ENCODE data around the gene SCGN. TPM values are rescaled to one million over a fixed set of nuclear protein-coding genes. Genes with fewer than 3 reads are reported as not detected.
A peak's percentile ranks its signal among the peaks of the same experiment; 100 is the strongest.

The SCGN gene
- total and polyA plus RNA-seq, 2 of the 13 experiments (the other 11 are each of a cell fraction or from before 2014, with no cell fraction given), result 2.9 to 29.0 TPM

DNA sequence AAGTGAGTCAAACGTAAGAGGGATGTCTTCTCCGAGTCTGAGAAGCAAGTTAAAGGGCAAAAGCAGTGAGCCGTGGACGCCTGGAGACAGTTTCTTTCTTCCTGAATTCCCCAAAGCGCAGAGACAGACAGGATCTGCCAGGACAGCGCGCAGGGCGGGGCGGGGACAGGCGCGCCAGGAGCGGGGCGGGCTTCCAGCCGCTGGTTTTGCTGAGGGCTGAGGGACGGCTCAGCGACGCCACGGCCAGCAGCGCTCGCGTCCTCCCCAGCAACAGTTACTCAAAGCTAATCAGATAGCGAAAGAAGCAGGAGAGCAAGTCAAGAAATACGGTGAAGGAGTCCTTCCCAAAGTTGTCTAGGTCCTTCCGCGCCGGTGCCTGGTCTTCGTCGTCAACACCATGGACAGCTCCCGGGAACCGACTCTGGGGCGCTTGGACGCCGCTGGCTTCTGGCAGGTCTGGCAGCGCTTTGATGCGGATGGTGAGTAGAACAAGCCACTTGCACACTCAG lies at the start of gene SCGN (continued):
- TF ChIP-seq, protein P1, sequence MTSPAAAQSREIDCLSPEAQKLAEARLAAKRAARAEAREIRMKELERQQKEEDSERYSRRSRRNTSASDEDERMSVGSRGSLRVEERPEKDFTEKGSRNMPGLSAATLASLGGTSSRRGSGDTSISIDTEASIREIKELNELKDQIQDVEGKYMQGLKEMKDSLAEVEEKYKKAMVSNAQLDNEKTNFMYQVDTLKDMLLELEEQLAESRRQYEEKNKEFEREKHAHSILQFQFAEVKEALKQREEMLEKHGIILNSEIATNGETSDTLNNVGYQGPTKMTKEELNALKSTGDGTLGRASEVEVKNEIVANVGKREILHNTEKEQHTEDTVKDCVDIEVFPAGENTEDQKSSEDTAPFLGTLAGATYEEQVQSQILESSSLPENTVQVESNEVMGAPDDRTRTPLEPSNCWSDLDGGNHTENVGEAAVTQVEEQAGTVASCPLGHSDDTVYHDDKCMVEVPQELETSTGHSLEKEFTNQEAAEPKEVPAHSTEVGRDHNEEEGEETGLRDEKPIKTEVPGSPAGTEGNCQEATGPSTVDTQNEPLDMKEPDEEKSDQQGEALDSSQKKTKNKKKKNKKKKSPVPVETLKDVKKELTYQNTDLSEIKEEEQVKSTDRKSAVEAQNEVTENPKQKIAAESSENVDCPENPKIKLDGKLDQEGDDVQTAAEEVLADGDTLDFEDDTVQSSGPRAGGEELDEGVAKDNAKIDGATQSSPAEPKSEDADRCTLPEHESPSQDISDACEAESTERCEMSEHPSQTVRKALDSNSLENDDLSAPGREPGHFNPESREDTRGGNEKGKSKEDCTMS (CRISPR knock-in tag; conservative IDR thresholded peaks at IDR 0.05), result peak; percentile 92; the same call in 1 of the 2 replicates
- peak; percentile 90; the same call in 1 of the 2 replicates for TF ChIP-seq RFXANK (CRISPR knock-in tag; IDR thresholded peaks at IDR 0.05)
- TF ChIP-seq NR2F6 (IDR thresholded peaks at IDR 0.05), result no peak
- peak; percentile 57; the same call in 1 of the 2 replicates for TF ChIP-seq NR2F6 (CRISPR knock-in tag; IDR thresholded peaks at IDR 0.05)
- peak; percentile 65 for TF ChIP-seq FOXA3 (CRISPR knock-in tag; IDR thresholded peaks at IDR 0.05)
- 0 out of 2 replicates have a peak, but pooled peaks have one; percentile 70 for TF ChIP-seq RARG (CRISPR knock-in tag; IDR thresholded peaks at IDR 0.05; ENCODE audit: low read depth)
- TF ChIP-seq ZNF782 (CRISPR knock-in tag; IDR thresholded peaks at IDR 0.05; ENCODE audit: borderline replicate concordance), result peak; percentile 96
- no peak for TF ChIP-seq KDM1A (CRISPR knock-in tag; IDR thresholded peaks at IDR 0.05)
- peak; percentile 99 for TF ChIP-seq ERF (CRISPR knock-in tag; IDR thresholded peaks at IDR 0.05)
- peak; percentile 93 for TF ChIP-seq MEF2D (CRISPR knock-in tag; IDR thresholded peaks at IDR 0.05)
- TF ChIP-seq, protein P2, sequence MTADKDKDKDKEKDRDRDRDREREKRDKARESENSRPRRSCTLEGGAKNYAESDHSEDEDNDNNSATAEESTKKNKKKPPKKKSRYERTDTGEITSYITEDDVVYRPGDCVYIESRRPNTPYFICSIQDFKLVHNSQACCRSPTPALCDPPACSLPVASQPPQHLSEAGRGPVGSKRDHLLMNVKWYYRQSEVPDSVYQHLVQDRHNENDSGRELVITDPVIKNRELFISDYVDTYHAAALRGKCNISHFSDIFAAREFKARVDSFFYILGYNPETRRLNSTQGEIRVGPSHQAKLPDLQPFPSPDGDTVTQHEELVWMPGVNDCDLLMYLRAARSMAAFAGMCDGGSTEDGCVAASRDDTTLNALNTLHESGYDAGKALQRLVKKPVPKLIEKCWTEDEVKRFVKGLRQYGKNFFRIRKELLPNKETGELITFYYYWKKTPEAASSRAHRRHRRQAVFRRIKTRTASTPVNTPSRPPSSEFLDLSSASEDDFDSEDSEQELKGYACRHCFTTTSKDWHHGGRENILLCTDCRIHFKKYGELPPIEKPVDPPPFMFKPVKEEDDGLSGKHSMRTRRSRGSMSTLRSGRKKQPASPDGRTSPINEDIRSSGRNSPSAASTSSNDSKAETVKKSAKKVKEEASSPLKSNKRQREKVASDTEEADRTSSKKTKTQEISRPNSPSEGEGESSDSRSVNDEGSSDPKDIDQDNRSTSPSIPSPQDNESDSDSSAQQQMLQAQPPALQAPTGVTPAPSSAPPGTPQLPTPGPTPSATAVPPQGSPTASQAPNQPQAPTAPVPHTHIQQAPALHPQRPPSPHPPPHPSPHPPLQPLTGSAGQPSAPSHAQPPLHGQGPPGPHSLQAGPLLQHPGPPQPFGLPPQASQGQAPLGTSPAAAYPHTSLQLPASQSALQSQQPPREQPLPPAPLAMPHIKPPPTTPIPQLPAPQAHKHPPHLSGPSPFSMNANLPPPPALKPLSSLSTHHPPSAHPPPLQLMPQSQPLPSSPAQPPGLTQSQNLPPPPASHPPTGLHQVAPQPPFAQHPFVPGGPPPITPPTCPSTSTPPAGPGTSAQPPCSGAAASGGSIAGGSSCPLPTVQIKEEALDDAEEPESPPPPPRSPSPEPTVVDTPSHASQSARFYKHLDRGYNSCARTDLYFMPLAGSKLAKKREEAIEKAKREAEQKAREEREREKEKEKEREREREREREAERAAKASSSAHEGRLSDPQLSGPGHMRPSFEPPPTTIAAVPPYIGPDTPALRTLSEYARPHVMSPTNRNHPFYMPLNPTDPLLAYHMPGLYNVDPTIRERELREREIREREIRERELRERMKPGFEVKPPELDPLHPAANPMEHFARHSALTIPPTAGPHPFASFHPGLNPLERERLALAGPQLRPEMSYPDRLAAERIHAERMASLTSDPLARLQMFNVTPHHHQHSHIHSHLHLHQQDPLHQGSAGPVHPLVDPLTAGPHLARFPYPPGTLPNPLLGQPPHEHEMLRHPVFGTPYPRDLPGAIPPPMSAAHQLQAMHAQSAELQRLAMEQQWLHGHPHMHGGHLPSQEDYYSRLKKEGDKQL (CRISPR knock-in tag; IDR thresholded peaks at IDR 0.05; ENCODE audit: low read depth), result peak; percentile 58; the same call in 1 of the 2 replicates
- no peak for TF ChIP-seq HNRNPH1 (optimal IDR thresholded peaks at IDR 0.05; ENCODE audit: low read depth, low read length)
- TF ChIP-seq ZNF432 (CRISPR knock-in tag; IDR thresholded peaks at IDR 0.05; ENCODE audit: borderline replicate concordance), result no peak
- TF ChIP-seq ZNF232 (CRISPR knock-in tag; IDR thresholded peaks at IDR 0.05; ENCODE audit: borderline replicate concordance), result peak; percentile 99
- TF ChIP-seq KDM4B (CRISPR knock-in tag; IDR thresholded peaks at IDR 0.05), result peak; percentile 91
- no peak for TF ChIP-seq ZFP36L1 (CRISPR knock-in tag; IDR thresholded peaks at IDR 0.05)
- TF ChIP-seq ZSCAN30 (CRISPR knock-in tag; IDR thresholded peaks at IDR 0.05), result peak; percentile 83; the same call in 1 of the 2 replicates
- TF ChIP-seq, protein P3, sequence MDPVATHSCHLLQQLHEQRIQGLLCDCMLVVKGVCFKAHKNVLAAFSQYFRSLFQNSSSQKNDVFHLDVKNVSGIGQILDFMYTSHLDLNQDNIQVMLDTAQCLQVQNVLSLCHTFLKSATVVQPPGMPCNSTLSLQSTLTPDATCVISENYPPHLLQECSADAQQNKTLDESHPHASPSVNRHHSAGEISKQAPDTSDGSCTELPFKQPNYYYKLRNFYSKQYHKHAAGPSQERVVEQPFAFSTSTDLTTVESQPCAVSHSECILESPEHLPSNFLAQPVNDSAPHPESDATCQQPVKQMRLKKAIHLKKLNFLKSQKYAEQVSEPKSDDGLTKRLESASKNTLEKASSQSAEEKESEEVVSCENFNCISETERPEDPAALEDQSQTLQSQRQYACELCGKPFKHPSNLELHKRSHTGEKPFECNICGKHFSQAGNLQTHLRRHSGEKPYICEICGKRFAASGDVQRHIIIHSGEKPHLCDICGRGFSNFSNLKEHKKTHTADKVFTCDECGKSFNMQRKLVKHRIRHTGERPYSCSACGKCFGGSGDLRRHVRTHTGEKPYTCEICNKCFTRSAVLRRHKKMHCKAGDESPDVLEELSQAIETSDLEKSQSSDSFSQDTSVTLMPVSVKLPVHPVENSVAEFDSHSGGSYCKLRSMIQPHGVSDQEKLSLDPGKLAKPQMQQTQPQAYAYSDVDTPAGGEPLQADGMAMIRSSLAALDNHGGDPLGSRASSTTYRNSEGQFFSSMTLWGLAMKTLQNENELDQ (CRISPR knock-in tag; IDR thresholded peaks at IDR 0.05; ENCODE audit: borderline replicate concordance), result peak; percentile 97
- peak; percentile 70 for TF ChIP-seq HNRNPLL (IDR thresholded peaks at IDR 0.05; ENCODE audit: low read depth, low read length, poor library complexity, severe bottlenecking)
